GM19351 (cell line): ENCODE results near the gene DNAJC11.
"Not testable (repeated sequence)": the region's sequence is repeated elsewhere in the genome, so short reads cannot be mapped to it uniquely, and the experiment has no call there.

ENCODE experiments used
- ATAC-seq: cut with Tn5 transposase; IDR thresholded peaks from one replicate; pipeline ENCODE4 v1.9.1; 2021; ENCODE audit warnings: mild to moderate bottlenecking, moderate library complexity; ENCODE audit not compliant: unreplicated experiment

DNAJC11 gene

GRCh38 chr1:6601923-6602668 is 99.5 kb downstream of the DNAJC11 start:
- peak; percentile 26 for ATAC-seq

- peak; percentile 42 for ATAC-seq
Measured at GRCh38 chr1:6601049-6601922, 100.3 kb downstream of the DNAJC11 start.

- no peak for ATAC-seq
Measured at GRCh38 chr1:6600410-6601048, 101.1 kb downstream of the DNAJC11 start.

- not testable (repeated sequence) for ATAC-seq
Measured at GRCh38 chr1:6599991-6600390, 101.6 kb downstream of the DNAJC11 start.

- ATAC-seq = no peak
Measured at GRCh38 chr1:6599141-6599975, 102.3 kb downstream of the DNAJC11 start.

GRCh38 chr1:6597777-6598131 is 103.9 kb downstream of the DNAJC11 start:
- ATAC-seq = no peak

GRCh38 chr1:6596886-6597776 is 104.5 kb downstream of the DNAJC11 start:
- ATAC-seq = no peak

GRCh38 chr1:6596351-6596750 is 105.3 kb downstream of the DNAJC11 start:
- ATAC-seq = no peak

- ATAC-seq = no peak
Measured at GRCh38 chr1:6594977-6595740, 106.5 kb downstream of the DNAJC11 start.

GRCh38 chr1:6593810-6594209 is 107.8 kb downstream of the DNAJC11 start:
- ATAC-seq = no peak

GRCh38 chr1:6592865-6593593 is 108.6 kb downstream of the DNAJC11 start:
- no peak for ATAC-seq

GRCh38 chr1:6592441-6592840 is 109.2 kb downstream of the DNAJC11 start:
- no peak for ATAC-seq

GRCh38 chr1:6591644-6592043 is 110.0 kb downstream of the DNAJC11 start:
- ATAC-seq = no peak

GRCh38 chr1:6591222-6591621 is 110.4 kb downstream of the DNAJC11 start:
- no peak for ATAC-seq

- no peak for ATAC-seq
Measured at GRCh38 chr1:6590046-6590445, 111.6 kb downstream of the DNAJC11 start.

GRCh38 chr1:6588893-6589520 is 112.6 kb downstream of the DNAJC11 start:
- ATAC-seq = no peak

- ATAC-seq = no peak
Measured at GRCh38 chr1:6588128-6588892, 113.3 kb downstream of the DNAJC11 start.
